HG03135 (cell line): ENCODE measurements around the gene PYGL.
A peak's percentile ranks its signal among the peaks of the same experiment; 100 is the strongest.
"Not testable (repeated sequence)": the region's sequence is repeated elsewhere in the genome, so short reads cannot be mapped to it uniquely, and the experiment has no call there.

Experiments used
- ATAC-seq: cut with Tn5 transposase; IDR thresholded peaks from one replicate; pipeline ENCODE4 v1.9.1; 2021; ENCODE audit warnings: mild to moderate bottlenecking, moderate library complexity; ENCODE audit not compliant: unreplicated experiment

Gene PYGL

DNA sequence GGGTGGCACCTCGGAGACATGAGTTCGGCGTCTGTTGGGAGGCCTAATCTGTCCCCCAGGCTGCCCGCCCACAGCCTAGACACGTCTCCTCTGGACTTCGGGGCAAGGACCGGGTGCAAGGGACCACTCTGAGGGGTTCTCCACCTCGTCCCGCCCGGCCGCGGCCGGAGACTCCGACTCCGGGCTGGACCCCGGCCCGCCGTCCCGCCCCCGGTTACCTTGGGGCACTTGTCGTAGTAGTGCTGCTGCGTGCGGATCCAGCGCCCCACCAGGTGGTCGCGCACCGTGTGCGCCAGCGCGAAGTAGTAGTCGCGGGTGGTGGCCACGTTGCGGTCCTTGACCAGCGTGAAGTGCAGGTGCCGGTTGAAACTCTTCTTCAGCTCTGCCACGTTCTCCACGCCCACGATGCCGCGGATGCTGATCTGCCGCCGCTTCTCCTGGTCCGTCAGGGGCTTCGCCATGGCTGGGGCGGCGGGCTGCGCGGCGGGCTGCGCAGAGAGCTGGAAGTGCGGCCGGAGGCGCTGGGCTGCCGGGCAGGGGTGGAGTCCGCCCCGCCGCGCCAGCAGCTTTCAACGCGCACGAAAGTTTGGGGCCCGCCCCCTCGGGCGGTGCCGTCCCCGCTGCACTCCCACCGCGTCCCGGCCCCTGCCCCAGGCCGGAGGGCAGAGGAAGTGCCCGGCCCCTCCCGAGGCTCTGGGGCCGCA lies at the start of gene PYGL:
PYGL (minus strand) TSS at position 541 of the 704 bp plus-strand sequence; CDS start at position 461, 80 bp downstream.
- no peak for ATAC-seq

DNA sequence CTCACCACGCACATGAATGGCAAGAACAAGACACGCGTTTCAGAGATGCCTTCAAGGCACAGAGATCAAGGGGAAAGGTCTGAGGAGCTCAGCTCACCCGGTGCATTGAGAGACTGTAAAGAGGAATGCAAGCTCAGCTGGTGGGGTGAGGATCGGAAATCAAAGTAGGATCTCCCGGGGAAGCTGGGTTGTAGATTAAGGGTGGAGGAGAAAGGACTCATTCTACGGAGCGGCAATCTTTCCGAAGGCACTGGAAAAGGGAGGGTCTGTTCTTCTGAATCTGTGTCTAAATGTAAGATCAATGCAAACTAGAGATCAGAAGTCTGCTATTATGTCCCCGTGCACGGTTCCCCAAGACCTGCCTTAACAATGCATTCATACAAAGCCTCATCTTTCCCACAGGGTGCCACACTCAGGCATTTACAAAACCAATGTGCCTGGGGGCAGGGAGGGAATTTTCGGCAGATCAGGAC lies 41.6 kb upstream of the PYGL start:
- no peak for ATAC-seq

DNA sequence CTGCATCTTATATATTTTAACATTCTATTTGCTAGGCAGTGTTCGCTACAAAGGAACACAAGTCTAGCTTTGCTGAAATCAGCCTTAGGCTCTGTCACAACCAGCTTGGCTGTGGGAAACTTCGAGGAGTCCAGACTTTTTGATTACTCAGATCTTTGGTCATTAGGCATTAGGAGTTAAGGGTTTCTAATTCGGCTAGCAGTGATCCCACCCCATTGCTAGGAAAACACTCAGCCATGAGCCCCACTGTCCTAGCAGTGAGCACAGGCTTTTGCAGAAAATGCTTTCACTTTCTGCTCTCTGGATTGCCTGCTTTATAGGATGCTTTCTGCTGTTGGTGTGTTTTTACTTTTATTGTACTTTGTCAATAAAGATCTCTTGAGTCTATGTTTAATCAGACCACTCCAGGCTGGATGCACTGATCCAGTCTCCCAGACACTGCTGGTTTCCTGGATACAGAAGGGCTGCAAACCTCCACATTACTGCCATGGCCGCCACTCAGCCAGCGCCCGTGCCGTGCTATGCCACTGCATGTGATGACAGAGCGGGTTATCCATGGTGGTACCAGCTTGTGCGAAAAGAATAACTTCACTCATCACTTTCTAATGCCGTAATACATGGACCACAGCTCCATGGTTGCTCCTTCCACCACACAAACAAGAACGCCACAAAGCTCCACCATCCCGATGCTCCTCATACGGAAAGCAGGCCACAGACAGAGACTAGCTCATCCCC lies 41.0 kb upstream of the PYGL start:
- ATAC-seq, result no peak

DNA sequence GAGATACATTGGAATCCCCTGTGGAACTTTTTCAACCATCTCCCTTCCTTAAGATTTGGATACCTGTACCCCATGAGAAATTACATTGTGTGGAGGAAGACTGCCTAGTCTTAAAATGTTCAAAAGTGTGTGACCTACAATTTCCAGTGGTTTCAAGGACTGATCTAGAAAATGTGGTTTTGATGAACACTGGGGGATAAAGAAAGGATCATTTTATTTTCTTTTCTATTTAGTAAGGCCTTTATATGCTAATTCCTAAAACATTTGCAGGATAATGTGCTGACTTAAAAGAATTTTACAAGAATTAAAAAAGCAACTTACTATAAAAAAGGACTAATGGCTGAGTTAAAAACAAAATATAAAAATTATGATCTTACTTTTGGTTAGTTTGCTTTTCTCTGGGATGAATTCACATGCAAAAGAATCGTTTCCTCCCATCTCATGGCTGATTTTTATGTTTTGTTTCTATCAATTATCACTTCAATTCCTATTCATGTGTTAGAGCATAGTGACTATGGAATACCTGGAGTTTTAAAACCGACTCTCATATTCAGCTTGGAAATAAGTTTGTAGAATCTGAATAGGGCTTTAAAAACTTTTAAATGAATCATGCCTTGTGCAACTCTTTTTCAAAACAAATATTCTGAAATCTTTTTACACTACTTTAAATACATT lies 39.9 kb upstream of the PYGL start:
- ATAC-seq, result no peak

DNA sequence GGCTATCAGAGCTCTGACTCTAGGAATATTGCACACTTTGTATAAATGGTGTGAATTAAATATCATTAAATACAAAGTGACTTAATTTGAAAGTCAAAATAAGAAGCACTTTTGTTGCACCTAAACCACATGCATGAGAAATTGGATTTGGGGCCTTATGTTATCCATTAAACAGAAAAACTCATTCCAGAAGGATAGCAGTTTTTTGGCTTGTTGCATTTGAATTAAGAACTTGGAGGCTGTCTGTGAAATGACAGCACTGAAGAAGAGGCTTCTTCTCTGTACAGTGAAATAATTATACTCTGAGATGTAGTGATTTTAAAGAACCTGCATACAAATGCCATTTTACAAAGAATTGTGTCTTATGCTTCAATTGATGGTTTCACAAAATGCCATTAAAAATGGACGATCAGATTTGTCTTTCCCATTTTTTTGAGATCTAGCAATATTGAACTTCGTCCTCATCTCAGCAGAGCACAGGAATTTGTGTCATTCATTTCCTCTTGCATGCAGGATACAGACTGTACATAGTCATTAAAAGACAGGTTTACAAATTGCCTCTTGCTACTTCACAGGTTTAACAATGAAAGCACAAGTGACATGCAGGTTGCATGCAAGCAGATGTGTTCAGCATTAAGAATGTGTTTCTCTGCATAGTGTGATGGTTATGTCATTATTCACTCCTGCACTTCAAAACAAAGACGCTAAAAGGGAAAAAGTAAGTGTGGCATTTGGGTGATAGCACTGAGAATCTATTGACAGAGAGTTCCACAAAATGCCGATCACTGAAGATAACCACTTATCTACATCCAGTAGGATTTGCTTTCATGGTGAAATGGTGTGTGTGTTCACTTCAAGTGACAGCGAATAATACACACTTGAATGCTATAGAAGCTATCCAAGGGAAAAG lies 35.9 kb upstream of the PYGL start:
- no peak for ATAC-seq

DNA sequence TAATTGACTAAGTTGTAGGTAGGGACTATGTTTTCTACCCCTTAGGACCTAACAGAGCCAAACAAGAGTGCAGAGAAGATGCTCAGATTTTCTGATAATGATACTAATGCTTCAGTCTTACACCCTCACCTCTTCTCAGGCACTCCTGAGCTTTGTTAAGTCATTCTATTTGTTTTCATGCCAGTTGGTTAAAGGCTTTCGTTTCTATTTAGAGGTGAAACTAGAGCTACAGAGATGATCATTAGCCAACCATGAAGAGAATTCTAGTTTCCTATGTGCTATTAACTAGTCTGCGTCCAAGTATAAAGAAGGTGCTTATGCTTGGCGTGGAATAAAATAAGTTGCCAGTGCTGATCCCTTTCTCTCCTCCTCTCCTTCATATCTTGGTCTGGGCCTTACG lies 34.6 kb upstream of the PYGL start:
- ATAC-seq, result peak; percentile 90

DNA sequence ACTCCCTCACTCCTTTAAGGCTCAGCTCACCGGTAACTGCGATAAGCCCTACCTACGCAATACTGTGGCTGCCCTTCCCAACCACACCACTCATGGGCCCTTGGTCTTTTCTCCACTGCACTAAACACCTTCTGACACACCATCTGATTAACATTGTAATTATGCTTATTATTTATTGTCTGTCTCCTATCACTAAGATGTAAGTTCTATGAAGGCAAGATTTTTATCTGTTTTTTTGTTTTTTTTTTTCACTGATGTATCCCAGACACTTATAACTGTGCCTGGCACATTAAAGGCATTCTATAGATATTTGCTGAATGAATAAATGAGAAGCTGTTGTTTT lies 34.2 kb upstream of the PYGL start:
- no peak for ATAC-seq

DNA sequence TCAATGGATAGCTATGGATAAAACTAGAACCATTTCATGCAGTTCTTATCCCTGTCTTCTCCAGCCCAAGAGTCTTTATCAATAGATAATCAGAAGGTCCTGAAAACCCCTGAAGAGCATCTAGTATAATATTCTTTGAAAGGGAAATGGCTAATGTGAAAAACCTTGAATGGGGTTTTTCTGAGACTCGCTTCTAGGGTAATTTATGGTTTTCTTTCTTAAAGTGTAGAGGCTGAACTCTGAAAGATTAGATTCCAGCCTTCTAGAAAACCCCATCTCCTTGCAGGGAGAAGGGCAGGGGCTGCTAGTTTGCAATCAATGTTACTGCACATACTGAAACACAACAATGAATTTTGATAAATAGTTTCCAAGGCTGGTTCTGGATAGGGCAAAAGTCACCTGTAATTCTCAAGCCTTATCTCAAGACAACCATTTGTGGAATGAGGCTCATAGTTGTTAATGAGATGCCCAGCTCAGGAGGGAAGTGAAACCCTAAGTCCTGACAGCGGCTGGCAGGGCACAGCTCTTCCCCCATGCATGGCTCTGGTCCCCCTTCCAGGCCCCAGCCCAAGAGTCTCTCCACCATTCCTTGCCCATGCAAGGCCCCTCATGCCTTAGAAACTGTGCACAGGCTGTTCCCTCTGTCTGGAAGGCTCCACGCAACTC lies 33.7 kb upstream of the PYGL start:
- no peak for ATAC-seq

DNA sequence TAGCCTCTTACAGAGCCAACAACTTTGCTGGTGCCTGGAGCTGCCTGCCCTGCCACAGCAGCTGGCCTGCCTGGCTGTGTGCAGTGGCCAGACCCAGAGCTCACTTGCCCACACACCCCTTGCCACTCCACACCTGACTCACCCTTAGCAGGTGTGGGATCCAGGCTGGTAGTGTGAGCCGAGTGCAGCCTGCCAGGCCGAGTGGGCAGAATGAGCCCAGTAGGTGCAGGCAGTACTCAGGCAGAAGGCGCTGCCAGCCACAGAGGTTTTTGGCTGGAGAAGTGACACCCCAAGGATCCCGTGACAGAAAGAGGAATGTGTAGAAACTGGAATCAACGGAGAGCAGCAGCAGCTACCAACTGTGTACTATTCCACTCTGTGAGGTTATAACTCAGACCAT lies 29.8 kb upstream of the PYGL start:
- ATAC-seq, result no peak

DNA sequence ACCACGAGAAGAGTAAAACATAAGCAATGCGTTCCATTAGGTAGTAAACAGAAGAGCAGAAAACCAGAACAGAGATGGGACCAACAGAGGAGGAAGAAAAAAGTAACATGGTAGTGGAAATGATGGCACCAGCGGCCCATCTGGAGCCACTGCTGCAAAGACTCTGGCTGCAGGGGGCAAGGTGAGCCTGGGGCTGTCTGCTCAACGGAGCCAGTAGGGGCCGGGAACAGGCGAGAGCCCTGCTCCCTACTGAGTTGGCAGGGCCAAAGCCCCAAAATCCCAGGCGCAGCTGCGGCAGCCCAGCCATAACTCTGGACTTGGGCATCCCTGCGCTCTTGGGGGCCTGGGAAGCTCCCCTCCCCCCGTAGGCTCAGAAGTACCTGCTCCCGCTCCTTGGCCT lies 28.5 kb upstream of the PYGL start:
- ATAC-seq, result no peak

DNA sequence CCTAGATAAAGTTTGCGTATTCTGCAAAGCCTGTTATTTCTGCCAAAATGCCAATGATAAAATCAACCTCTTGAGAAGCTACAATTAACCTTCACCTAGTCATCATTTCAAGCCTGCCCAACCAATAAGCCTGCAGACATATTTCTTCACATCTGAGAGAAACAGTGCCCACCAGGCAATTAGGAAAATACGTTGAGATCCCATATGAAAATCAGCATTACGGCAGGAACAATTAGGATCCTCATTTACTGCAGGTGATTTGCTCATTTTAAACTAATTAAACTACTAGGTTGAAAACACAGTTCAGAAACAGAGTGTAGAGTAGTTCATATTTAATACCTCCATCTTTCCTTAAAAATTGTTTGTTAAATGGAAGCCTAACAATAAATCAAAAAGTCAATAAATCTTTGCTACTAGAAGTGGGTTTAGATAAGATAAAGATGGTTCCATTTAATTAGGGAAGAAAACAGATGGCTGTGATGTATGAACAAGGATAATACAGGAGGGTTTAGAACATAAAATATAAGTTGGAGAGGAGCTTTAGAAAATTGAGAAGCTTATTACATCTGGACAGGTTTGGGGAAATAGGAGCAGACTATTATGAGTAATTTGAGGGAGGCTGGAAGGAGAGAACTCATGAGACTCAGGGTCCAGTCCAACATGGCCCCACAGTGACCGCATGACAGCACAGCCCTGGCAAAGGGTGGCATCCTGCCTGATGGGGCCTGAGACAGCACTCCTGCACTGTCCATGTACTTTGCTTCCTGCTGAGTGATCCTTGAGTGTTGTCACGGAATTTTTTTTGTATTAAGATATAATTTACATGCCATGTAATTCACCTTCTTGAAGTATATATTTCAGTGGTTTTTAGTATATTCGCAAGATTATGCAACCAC lies 26.9 kb upstream of the PYGL start:
- no peak for ATAC-seq

DNA sequence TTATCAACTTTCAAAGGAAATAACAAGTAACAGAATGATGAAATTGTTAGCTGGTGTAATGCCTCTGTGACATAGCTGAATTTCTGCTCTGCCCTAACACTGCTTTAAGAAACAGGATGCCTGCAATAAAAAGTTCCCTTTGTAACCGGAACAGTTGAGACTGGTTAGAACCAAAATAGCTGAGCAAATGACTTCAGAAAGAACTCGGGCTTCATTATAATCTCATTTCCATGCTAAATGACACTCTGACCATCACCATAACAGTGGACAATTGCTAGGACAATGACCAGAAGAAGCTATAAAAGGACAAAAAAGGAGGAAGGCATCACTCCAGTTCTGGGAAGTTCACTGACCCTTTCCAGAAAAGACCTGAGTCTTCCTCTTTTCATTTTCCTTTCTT lies 23.5 kb upstream of the PYGL start:
- no peak for ATAC-seq

DNA sequence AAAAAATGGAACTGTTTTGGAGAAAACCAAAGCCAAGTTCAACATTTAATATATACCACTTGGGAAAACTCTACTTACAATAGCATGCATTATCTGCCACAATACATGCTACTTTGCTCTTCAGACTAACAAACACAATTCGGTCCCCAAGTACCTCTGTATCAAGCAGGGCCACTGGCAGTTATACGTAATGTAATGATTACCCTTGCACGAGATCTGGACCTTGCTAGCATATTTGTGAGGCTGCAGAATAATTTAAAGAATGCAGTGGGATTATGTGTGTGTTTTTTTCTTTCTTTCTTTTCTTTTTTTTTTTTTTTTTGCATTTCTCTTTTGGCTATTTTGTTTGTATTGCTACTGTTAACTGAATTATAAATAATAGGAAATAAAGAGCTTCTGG lies 22.8 kb upstream of the PYGL start:
- no peak for ATAC-seq

DNA sequence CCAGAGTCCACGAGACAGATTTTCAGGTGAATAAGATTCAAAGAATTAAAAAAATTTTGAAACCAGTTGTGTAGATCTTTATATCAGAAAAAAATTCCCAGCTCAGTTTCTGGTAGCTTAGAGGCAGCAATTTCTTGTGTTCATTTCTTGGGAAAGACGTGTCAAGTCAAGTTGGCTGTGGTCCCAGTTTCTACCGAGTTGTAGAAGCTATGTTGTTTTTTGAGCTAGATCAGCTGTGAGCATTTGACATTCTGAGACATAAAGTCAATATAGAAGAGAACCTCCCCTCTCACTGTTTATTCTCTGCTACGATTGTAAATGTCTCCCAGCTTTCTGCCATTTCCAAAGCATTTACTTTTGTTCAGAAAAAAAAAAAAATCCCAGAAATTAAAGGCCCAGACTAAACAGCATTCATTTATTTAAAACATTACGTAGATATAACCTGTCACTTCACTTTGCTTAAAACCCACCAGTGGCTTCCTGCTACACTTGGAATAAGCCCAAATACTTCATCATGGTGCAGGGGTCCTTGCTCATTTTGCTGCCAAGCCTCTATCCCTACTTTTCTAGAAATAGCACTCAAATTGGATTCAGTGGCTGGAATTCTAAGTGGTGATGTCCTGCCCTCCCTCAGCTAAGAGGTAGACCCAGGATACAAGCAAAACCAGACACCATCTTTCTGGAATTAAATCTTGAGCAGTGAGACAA lies 20.6 kb upstream of the PYGL start:
- ATAC-seq, result no peak

DNA sequence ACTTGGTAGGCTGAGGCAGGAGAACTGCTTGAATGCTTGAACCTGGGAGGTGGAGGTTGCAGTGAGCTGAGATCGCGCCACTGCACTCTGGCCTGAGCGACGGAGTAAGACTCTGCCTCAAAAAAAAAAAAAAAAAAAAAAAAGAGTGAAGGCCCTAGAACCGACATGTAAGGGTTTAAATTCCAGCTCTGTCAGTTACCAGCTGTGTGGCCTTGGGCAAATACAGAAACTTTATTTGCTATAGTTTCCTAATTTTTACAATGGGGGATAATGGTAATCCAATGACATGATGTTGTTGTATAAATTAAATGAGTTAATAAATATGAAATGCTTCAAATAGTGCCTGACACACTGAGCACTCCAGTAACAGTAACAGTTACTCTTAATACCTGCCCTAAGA lies 19.6 kb upstream of the PYGL start:
- ATAC-seq, result no peak

DNA sequence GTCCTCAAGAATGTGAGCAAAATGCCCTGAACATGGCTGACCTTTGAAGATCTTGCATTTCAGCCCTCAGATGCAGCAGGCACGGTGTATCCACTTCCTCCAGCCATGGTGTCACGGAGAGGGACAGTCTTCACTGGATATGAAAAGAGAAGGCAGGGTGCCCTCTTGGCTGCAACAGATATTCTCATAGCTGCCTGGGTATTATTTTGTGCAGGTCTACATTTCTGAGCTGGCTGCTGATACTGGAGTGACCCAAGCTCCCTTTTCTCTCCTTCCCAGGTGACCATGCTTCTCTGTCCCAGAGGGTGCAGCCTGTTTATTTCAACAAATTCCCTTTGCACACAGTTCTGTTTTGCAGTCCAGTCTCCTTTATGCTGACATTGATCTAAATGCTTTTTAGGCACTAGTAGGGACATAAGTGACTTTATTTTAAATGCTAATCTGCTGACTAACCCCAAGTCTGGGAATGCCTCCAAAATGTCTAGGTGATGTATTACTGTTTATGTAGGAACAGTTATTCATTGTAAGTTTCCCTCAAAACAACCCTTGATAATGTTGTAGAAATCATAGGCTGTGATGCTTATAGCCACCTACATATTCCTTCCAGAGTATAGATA lies 17.4 kb upstream of the PYGL start:
- no peak for ATAC-seq

DNA sequence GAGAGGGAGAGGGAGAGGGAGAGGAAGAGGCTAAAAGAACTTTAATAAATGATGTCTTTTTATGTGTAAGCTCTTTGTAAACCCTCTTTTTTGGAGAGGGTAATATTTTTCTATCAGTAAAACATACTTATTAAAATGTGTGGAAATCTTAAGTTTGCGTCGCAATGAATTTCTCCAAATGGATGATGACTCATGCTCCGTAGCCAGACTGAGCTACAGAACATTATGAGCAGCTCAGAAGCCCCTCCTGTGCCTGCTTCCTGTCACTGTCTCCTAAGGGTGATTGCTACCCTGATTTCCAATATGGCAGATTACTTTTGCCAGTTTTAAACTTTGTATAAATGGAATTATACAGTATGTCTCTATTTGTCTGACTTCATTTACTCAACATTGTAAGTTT lies 13.0 kb upstream of the PYGL start:
- ATAC-seq, result no peak

DNA sequence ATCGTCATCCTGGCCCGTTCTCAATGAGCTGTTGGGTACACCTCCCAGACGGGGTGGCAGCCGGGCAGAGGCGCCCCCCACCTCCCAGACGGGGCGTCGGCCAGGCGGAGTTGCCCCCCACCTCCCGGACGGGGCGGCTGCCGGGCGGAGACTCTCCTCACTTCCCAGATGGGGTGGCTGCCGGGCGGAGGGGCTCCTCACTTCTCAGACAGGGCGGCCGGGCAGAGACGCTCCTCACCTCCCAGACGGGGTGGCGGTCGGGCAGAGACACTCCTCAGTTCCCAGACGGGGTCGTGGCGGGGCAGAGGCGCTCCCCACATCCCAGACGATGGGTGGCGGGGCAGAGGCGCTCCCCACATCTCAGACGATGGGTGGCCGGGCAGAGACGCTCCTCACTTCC lies 12.1 kb upstream of the PYGL start:
- not testable (repeated sequence) for ATAC-seq
